HepG2 (cell line): ENCODE results near the gene AMIGO3. TPM values are rescaled to one million over a fixed set of nuclear protein-coding genes. Genes with fewer than 3 reads are reported as not detected.

Experiments
- ATAC-seq: fragments of 200-7000 bp; cut with Tn5 transposase; 3 replicates; pipeline ENCODE4 v1.9.1; 2020; ENCODE audit warnings: mild to moderate bottlenecking, moderate library complexity
- BruUV-seq: library from RNA; stranded (reverse); fragments of 400-500 nt; replicated peaks from 2 replicates; lab custom pipeline; 2021; lab: Mats Ljungman, UMichigan
- CTCF ChIA-PET: fragments of 300-600 bp; formaldehyde crosslinking; extraction: SDS; loops from one replicate; lab custom pipeline; 2021; ENCODE audit warnings: low total read pairs, inconsistent platforms, low intra/inter-chr PET ratio; lab: Yijun Ruan, JAX
- POLR2A ChIA-PET: fragments of 350-600 bp; sonication (Branson Sonifier 250); formaldehyde crosslinking; loops from one replicate; lab custom pipeline; 2020; ENCODE audit warnings: antibody characterized with exemption, inconsistent platforms; lab: Yijun Ruan, JAX
- DNase-seq: peaks from one replicate; pipeline ENCODE4 v3.0.0-alpha.2; 2015; ENCODE audit warnings: low spot score
- FAIRE-seq: peaks from 3 replicates; lab custom pipeline; 2011; peaks lifted over from hg19 to GRCh38; lab: Jason Lieb, UNC
- H2AFZ ChIP-seq: one replicate; pipeline ENCODE4 v1.6.1; 2011; ENCODE audit warnings: low read length, inconsistent platforms
- H3K27ac ChIP-seq: fragments of 300-600 bp; 3 replicates; pipeline ENCODE4 v1.8.0; 2011; ENCODE audit warnings: mixed run types, mild to moderate bottlenecking, mixed read lengths, low read length, inconsistent platforms; ENCODE audit not compliant: insufficient read depth; ENCODE audit errors: extremely low read length
- H3K27me3 ChIP-seq, 2 experiments: fragments of 200-600 bp in 1 of 2; 2 replicates in 1 of 2; 3 replicates in 1 of 2; pipeline versions ENCODE4 v1.6.0 to v1.8.0; 2011; ENCODE audit warnings: low read length in 2 of 2, mild to moderate bottlenecking in 2 of 2, moderate library complexity in 2 of 2, inconsistent platforms in 1 of 2; ENCODE audit not compliant: insufficient read depth in 2 of 2, control insufficient read depth in 1 of 2
- H3K36me3 ChIP-seq, 2 experiments: fragments of 200-600 bp in 1 of 2; replicated peaks in 1 of 2; 2 replicates in 1 of 2; 3 replicates in 1 of 2; pipeline versions ENCODE4 v1.5.1 to v1.8.0; 2011; ENCODE audit warnings: low read length in 2 of 2, inconsistent platforms in 1 of 2; ENCODE audit not compliant: insufficient read depth in 2 of 2, control insufficient read depth in 1 of 2
- H3K4me1 ChIP-seq: 2 replicates; pipeline ENCODE4 v1.5.1; 2012; ENCODE audit warnings: low read length, inconsistent platforms; ENCODE audit not compliant: insufficient read depth
- H3K4me2 ChIP-seq: 2 replicates; pipeline ENCODE4 v1.6.0; 2011; ENCODE audit warnings: low read depth, low read length, inconsistent platforms
- H3K4me3 ChIP-seq, 3 experiments: fragments of 200-600 bp in 1 of 3; sonication (generic), shearing (Covaris generic) in 1 of 3; replicated peaks in 1 of 3; 2 replicates each; pipeline ENCODE4 v1.5.1; 2011 to 2016; ENCODE audit warnings: low read length in 3 of 3, inconsistent platforms in 2 of 3, low read depth in 2 of 3, mild to moderate bottlenecking in 2 of 3, control low read depth in 1 of 3, mixed read lengths in 1 of 3; ENCODE audit not compliant: insufficient read depth in 1 of 3
- H3K79me2 ChIP-seq: one replicate; pipeline ENCODE4 v1.6.1; 2011; ENCODE audit warnings: low read length, inconsistent platforms; ENCODE audit not compliant: insufficient read depth
- H3K9ac ChIP-seq: 2 replicates; pipeline ENCODE4 v1.6.0; 2011; ENCODE audit warnings: mild to moderate bottlenecking, low read depth, low read length, inconsistent platforms; ENCODE audit not compliant: insufficient read depth
- H3K9me3 ChIP-seq: 2 replicates; pipeline ENCODE4 v1.5.1; 2012; ENCODE audit warnings: mild to moderate bottlenecking, low read length
- H4K20me1 ChIP-seq: 2 replicates; pipeline ENCODE4 v1.6.0; 2011; ENCODE audit warnings: inconsistent platforms, mild to moderate bottlenecking, low read length, moderate library complexity; ENCODE audit not compliant: insufficient read depth
- AHR ChIP-seq: IDR thresholded peaks from 2 replicates; pipeline ENCODE4 v1.6.1; 2018; ENCODE audit warnings: missing genetic modification reagents, missing compliant biosample characterization
- ATRX ChIP-seq: sonication (generic); formaldehyde crosslinking; IDR thresholded peaks from 2 replicates; pipeline ENCODE4 v1.4.0; 2020; ENCODE audit warnings: missing genetic modification reagents, borderline replicate concordance
- KLF15 ChIP-seq: sonication (generic); formaldehyde crosslinking; IDR thresholded peaks from 2 replicates; pipeline ENCODE4 v1.8.1; 2023; ENCODE audit warnings: borderline replicate concordance, mild to moderate bottlenecking, inconsistent platforms, missing genetic modification reagents, mixed read lengths
- NFATC3 ChIP-seq: sonication (generic); formaldehyde crosslinking; IDR thresholded peaks from 2 replicates; pipeline ENCODE4 v1.5.1; 2020; ENCODE audit warnings: mild to moderate bottlenecking, missing genetic modification reagents
- NKX3-1 ChIP-seq: sonication (generic); formaldehyde crosslinking; IDR thresholded peaks from 2 replicates; pipeline ENCODE4 v1.5.0; 2020; ENCODE audit warnings: missing genetic modification reagents
- PCBP1 ChIP-seq: fragments of 200-400 bp; formaldehyde crosslinking; IDR thresholded peaks from 2 replicates; pipeline ENCODE4 v1.6.1; 2017; ENCODE audit warnings: mild to moderate bottlenecking, low read depth, low read length, borderline replicate concordance
- ZBTB38 ChIP-seq: sonication (generic); formaldehyde crosslinking; IDR thresholded peaks from 2 replicates; pipeline ENCODE4 v1.5.1; 2020; ENCODE audit warnings: mild to moderate bottlenecking, missing genetic modification reagents
- ZFP37 ChIP-seq: sonication (generic); formaldehyde crosslinking; IDR thresholded peaks from 2 replicates; pipeline ENCODE4 v1.4.0; 2020; ENCODE audit warnings: missing genetic modification reagents, borderline replicate concordance
- ZNF234 ChIP-seq: sonication (generic); formaldehyde crosslinking; conservative IDR thresholded peaks from 2 replicates; pipeline ENCODE4 v1.5.1; 2020; ENCODE audit warnings: mild to moderate bottlenecking, missing genetic modification reagents
- WGBS: methylation state at CpG from one replicate; pipeline ENCODE4 v1.1.6; 2017; ENCODE audit warnings: low lambda C conversion rate; 5-methylcytosine and 5-hydroxymethylcytosine counted together
- in situ Hi-C: cut with HindIII; loops from 2 replicates; pipeline ENCODE4 v1.10.0; 2017; ENCODE audit warnings: low pct_unique_long_range_greater_than_20kb; ENCODE audit not compliant: extremely low pct_ligation_motif_present
- intact Hi-C: fragments of 100-400 bp; cut with micrococcal nuclease; formaldehyde crosslinking; loops from one replicate; pipeline ENCODE4 v1.10.0; 2022; ENCODE audit not compliant: unreplicated experiment
- polyA plus RNA-seq, 8 experiments: library from polyadenylated mRNA; depleted of rRNA in 3 of 8; stranded (reverse) in 7 of 8; unstranded in 1 of 8; fragments of >200 nt; fragmentation: Illumina TruSeq in 4 of 8; extraction: Trizol in 4 of 8; gene quantifications; 2 replicates each; pipeline versions ENCODE4 v1.2.1 to v1.2.3, GENCODE V29; 2011 to 2016; ENCODE audit warnings: low read depth in 4 of 8, missing spikeins in 1 of 8, mixed read lengths in 1 of 8; ENCODE audit not compliant: insufficient read depth in 1 of 8
- total RNA-seq, 5 experiments: library from RNA; depleted of rRNA; stranded (reverse); fragments of >200 nt; fragmentation: Illumina TruSeq; extraction: Trizol; gene quantifications; 2 replicates each; pipeline ENCODE4 v1.2.3, GENCODE V29; 2016; ENCODE audit warnings: low read depth in 1 of 5
- TF ChIP-seq, protein P1 (sequence below): sonication (generic); formaldehyde crosslinking; IDR thresholded peaks from 2 replicates; pipeline ENCODE4 v1.4.0; 2020; ENCODE audit warnings: mild to moderate bottlenecking, missing genetic modification reagents
- TF ChIP-seq, protein P2 (sequence below): sonication (generic); formaldehyde crosslinking; IDR thresholded peaks from 2 replicates; pipeline ENCODE4 v1.4.0; 2020; ENCODE audit warnings: missing genetic modification reagents
- TF ChIP-seq, protein P3 (sequence below): sonication (generic); formaldehyde crosslinking; IDR thresholded peaks from 2 replicates; pipeline ENCODE4 v1.4.0; 2020; ENCODE audit warnings: missing genetic modification reagents

The AMIGO3 gene
- total and polyA plus RNA-seq, 2 of the 13 experiments (the other 11 are each of a cell fraction or from before 2014, with no cell fraction given): 0.35 TPM; not detected in 1

DNA sequence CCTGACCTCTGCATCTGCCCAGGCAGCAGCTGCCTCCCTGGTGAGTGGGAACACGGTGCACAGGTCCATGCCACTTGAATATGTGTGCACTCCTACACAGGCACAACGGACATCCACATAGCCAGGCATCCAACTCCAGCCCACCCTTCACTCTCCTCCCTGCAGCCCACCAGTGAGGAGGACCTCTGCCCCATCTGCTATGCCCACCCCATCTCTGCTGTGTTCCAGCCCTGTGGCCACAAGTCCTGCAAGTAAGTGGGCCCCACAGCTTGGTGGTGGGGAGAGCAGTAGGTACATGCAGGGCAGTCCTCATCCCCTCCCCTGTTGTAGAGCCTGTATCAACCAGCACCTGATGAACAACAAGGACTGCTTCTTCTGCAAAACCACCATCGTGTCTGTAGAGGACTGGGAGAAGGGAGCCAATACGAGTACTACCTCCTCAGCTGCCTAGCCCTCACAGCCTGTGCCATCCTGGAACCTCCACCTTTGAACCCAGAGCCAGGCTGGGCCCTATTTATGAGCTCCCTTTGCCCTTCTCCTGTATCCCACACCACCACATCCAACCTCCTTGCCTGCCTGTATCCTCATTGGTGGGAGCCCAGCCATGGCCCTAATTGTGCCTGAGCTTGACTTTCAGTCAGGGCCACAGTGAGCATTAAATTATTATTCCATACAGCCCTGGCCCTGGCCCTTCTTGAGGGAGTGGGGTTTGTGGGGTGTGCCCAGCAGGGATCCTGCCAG, 1.5 kb upstream of the AMIGO3 start (continued):
- TF ChIP-seq PCBP1 (no peak), ZNF234 (CRISPR knock-in tag) (no peak), NKX3-1 (CRISPR knock-in tag) (no peak), KLF15 (CRISPR knock-in tag) (no peak)
- TF ChIP-seq, protein P1, sequence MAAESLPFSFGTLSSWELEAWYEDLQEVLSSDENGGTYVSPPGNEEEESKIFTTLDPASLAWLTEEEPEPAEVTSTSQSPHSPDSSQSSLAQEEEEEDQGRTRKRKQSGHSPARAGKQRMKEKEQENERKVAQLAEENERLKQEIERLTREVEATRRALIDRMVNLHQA: no peak
- TF ChIP-seq, protein P2, sequence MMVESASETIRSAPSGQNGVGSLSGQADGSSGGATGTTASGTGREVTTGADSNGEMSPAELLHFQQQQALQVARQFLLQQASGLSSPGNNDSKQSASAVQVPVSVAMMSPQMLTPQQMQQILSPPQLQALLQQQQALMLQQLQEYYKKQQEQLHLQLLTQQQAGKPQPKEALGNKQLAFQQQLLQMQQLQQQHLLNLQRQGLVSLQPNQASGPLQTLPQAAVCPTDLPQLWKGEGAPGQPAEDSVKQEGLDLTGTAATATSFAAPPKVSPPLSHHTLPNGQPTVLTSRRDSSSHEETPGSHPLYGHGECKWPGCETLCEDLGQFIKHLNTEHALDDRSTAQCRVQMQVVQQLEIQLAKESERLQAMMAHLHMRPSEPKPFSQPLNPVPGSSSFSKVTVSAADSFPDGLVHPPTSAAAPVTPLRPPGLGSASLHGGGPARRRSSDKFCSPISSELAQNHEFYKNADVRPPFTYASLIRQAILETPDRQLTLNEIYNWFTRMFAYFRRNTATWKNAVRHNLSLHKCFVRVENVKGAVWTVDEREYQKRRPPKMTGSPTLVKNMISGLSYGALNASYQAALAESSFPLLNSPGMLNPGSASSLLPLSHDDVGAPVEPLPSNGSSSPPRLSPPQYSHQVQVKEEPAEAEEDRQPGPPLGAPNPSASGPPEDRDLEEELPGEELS (CRISPR knock-in tag): no peak

DNA sequence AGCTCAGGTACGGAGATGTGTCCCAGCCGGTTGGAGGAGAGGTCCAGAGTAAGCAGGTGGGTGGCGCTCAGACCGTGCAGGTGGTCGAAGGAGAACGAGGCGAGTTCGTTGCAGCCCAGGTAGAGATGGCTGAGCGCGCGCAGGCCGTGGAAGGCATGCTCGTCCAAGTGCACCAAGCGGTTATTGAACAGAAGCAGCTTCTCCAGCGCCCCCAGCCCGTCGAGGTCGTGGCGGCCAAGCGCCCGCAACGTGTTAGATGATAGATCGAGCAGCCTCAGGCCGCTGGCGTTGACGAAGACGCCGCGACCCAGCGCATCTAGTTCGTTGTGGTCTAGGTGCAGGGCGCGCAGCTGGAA, 648 bp downstream of the AMIGO3 start:
- no peak overlapping the region for H3K27ac ChIP-seq
- FAIRE-seq: no peak
- TF ChIP-seq ZBTB38 (CRISPR knock-in tag) (peak; percentile 12; the same call in 1 of the 2 replicates), ATRX (no peak), AHR (no peak), ZFP37 (CRISPR knock-in tag) (no peak), NFATC3 (CRISPR knock-in tag) (no peak)
- TF ChIP-seq, protein P3, sequence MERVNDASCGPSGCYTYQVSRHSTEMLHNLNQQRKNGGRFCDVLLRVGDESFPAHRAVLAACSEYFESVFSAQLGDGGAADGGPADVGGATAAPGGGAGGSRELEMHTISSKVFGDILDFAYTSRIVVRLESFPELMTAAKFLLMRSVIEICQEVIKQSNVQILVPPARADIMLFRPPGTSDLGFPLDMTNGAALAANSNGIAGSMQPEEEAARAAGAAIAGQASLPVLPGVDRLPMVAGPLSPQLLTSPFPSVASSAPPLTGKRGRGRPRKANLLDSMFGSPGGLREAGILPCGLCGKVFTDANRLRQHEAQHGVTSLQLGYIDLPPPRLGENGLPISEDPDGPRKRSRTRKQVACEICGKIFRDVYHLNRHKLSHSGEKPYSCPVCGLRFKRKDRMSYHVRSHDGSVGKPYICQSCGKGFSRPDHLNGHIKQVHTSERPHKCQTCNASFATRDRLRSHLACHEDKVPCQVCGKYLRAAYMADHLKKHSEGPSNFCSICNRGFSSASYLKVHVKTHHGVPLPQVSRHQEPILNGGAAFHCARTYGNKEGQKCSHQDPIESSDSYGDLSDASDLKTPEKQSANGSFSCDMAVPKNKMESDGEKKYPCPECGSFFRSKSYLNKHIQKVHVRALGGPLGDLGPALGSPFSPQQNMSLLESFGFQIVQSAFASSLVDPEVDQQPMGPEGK (CRISPR knock-in tag): no peak
- no peak for DNase-seq
- H3K9me3 ChIP-seq: no peaks in the 10 kb centered on the region
- ATAC-seq: no peak
- intact Hi-C loops: no loop called here
- ChIA-PET POLR2A (no interaction called here), CTCF (no interaction called here)
- in situ Hi-C loops: no loop called here
- no peak overlapping the region for H3K4me2 ChIP-seq
- H3K4me1 ChIP-seq: peaks cover 10% of the 10 kb centered on the region
- H3K9ac ChIP-seq: no peak overlapping the region
- no peaks in the 10 kb centered on the region for H3K27me3 ChIP-seq
- BruUV-seq: no TSS peak
- H3K4me3 ChIP-seq: no peak overlapping the region
- WGBS: 97% methylated on average over 33 of the region's 33 CpGs
- H4K20me1 ChIP-seq: no peaks in the 10 kb centered on the region
- no peak overlapping the region for H2AFZ ChIP-seq
- H3K36me3 ChIP-seq: peaks cover 19% of the 10 kb centered on the region in 2 experiments; a peak in 4 of 5 replicates
- H3K79me2 ChIP-seq: peaks cover 13% of the 10 kb centered on the region
